Right lobe of liver (tissue), 6 donors: ENCODE results near the gene TPRA1. TPM values are rescaled to one million over a fixed set of nuclear protein-coding genes. Genes with fewer than 3 reads are reported as not detected.
A peak's percentile ranks its signal among the peaks of the same experiment; 100 is the strongest.

Source experiments
- ATAC-seq, 4 donors: fragments of 200-7000 bp; cut with Tn5 transposase; one replicate each; pipeline ENCODE4 v1.9.1; 2020; ENCODE audit warnings: mild to moderate bottlenecking in 4 of 4, moderate library complexity in 4 of 4
- DNase-seq, 3 donors: peaks; one replicate each; pipeline ENCODE4 v3.0.0-alpha.2; 2020
- H3K27ac ChIP-seq, 3 donors: fragments of 200-600 bp; one replicate each; pipeline ENCODE4 v1.8.0; 2022
- H3K27me3 ChIP-seq, 2 donors: fragments of 200-600 bp; one replicate each; pipeline ENCODE4 v1.8.0; 2022
- H3K36me3 ChIP-seq, 4 donors: fragments of 200-600 bp; sonication (generic) in 1 of 4; one replicate each; pipeline versions ENCODE4 v1.5.1 to v1.8.0; 2017 to 2022; ENCODE audit warnings: control low read depth in 1 of 4
- H3K4me1 ChIP-seq, 4 donors: fragments of 200-600 bp; sonication (generic) in 1 of 4; one replicate each; pipeline versions ENCODE4 v1.5.1 to v1.8.0; 2017 to 2022; ENCODE audit warnings: control low read depth in 1 of 4
- H3K4me3 ChIP-seq, 3 donors: fragments of 200-600 bp; one replicate each; pipeline ENCODE4 v1.8.0; 2022
- H3K9me3 ChIP-seq, 4 donors: fragments of 200-600 bp; sonication (generic) in 1 of 4; one replicate each; pipeline versions ENCODE4 v1.5.1 to v1.8.0; 2017 to 2022; ENCODE audit warnings: control low read depth in 1 of 4
- POLR2A ChIP-seq: fragments of 450-650 bp; IDR thresholded peaks from one replicate; pipeline ENCODE4 v1.6.1; 2017; ENCODE audit warnings: antibody characterized with exemption, mild to moderate bottlenecking
- WGBS: methylation state at CpG from one replicate; pipeline ENCODE4 v1.1.6; 2018; ENCODE audit warnings: low coverage, low lambda C conversion rate; ENCODE audit not compliant: insufficient coverage; ENCODE audit errors: missing lambda C conversion rate; 5-methylcytosine and 5-hydroxymethylcytosine counted together
- intact Hi-C, 2 donors: fragments of 100-400 bp; cut with DNase I; formaldehyde crosslinking; loops; one replicate each; pipeline versions ENCODE4 v1.11.2 to v1.14.1; 2022
- total RNA-seq, 6 experiments: library from RNA; depleted of rRNA in 2 of 6; stranded (reverse); fragments of >200 nt in 2 of 6; fragmentation: NEBNext Ultra II Directional in 3 of 6; extraction: Animal tissue kit (Norgen Biotek cat#: 25700) in 3 of 6; gene quantifications; one replicate each; pipeline versions ENCODE4 v1.1.0 to v1.2.4, GENCODE V29; 2016 to 2023
- TF ChIP-seq, protein P1 (sequence below), 4 donors: fragments of 200-600 bp in 3 of 4; fragments of 450-650 bp in 1 of 4; IDR thresholded peaks; one replicate each; pipeline versions ENCODE4 v1.5.1 to v1.8.0; 2016 to 2022; ENCODE audit warnings: antibody characterized with exemption in 4 of 4, mild to moderate bottlenecking in 2 of 4
- donor health status: DM: no; HTN: yes; CAD: no.
- donor health status: DM: no; HTN: no; CAD: no.
- donor health status: DM: no; HTN: no; CAD: no.
- donor health status: DM: no; HTN: yes; CAD: no.
- donor health status: DM: no; HTN: yes; CAD: no.

Gene TPRA1
- total RNA-seq, 6 experiments from 2014 or later: 13.9 to 25.9 (median 23.3) TPM

DNA sequence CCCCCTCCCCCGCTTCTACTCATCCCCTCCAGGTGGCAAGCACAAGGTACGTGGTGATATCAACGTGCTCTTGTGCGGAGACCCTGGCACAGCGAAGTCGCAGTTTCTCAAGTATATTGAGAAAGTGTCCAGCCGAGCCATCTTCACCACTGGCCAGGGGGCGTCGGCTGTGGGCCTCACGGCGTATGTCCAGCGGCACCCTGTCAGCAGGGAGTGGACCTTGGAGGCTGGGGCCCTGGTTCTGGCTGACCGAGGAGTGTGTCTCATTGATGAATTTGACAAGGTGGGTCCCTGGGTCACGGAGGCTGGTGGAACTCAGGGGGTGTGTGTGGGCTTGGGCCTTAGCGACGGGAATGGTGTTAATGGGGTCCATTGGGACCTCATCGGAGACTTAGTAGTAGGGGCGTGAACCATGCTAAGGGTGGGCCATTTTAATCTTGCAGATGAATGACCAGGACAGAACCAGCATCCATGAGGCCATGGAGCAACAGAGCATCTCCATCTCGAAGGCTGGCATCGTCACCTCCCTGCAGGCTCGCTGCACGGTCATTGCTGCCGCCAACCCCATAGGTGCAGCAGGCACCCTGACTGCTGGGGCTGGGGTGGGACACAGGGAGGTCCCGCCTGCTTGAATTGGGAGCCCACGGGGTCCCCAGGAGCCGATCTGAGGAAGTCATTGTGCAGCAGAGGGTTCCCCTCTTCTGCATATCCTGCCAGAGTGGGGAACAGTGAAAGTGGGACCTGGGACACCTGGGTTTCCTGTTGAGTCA is 26.5 kb upstream of the TPRA1 start:
- H3K4me1 ChIP-seq: peaks cover 0 to 16% (median 4%) of the 10 kb centered on the region in 4 donors
- H3K36me3 ChIP-seq: no peaks in the 10 kb centered on the region
- 83% methylated on average over 8 of the region's 26 CpGs for WGBS

DNA sequence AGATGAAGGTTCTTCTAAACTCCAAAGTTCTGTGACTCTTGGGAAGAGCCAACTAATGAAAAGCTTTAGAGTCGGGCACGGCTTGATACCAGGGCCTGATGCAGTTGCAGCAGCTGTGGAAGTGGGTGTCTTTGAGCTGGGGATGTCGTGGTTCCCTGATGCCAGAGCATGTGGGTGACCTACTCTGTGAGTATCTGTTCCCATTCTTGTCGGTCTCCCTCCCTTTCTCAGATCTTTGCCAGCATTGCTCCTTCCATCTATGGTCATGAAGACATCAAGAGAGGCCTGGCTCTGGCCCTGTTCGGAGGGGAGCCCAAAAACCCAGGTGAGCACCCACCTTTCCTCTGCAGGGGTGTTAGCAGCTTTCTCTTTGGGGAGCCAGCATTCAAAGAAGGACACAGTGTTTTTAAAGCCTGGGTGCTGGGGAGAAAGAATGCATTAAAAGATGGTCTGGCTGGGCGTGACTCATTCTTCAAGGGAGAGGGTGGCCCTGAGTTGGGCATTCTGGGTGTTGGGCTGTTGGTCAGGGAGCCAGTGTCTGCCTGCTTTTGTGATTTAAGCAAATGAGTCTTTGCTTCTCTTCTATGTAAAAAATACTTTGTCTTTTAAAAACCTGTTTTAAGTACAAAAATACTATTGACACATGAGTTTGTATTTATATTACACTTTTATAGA is 25.2 kb upstream of the TPRA1 start:
- Histone ChIP-seq H3K4me1 (peaks cover 0 to 16% (median 4%) of the 10 kb centered on the region in 4 donors), H3K27me3 (no peaks in the 10 kb centered on the region), H3K27ac (no peak overlapping the region), H3K36me3 (peaks cover 0 to 5% (median 0%) of the 10 kb centered on the region in 4 donors), H3K4me3 (no peak overlapping the region), H3K9me3 (no peaks in the 10 kb centered on the region)
- WGBS: 92% methylated on average over 4 of the region's 6 CpGs
- DNase-seq: peak in 1 of 3 donors; percentile 10
- ATAC-seq: no peak
- no peak for TF ChIP-seq POLR2A
- TF ChIP-seq, protein P1, sequence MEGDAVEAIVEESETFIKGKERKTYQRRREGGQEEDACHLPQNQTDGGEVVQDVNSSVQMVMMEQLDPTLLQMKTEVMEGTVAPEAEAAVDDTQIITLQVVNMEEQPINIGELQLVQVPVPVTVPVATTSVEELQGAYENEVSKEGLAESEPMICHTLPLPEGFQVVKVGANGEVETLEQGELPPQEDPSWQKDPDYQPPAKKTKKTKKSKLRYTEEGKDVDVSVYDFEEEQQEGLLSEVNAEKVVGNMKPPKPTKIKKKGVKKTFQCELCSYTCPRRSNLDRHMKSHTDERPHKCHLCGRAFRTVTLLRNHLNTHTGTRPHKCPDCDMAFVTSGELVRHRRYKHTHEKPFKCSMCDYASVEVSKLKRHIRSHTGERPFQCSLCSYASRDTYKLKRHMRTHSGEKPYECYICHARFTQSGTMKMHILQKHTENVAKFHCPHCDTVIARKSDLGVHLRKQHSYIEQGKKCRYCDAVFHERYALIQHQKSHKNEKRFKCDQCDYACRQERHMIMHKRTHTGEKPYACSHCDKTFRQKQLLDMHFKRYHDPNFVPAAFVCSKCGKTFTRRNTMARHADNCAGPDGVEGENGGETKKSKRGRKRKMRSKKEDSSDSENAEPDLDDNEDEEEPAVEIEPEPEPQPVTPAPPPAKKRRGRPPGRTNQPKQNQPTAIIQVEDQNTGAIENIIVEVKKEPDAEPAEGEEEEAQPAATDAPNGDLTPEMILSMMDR (IDR thresholded peaks at IDR 0.05): no peak
- intact Hi-C loops: no loop called here

More for the DNA sequence above, 26.5 kb upstream of the TPRA1 start:
- no peak for ATAC-seq
- H3K4me3 ChIP-seq: no peak overlapping the region
- H3K27me3 ChIP-seq: no peaks in the 10 kb centered on the region
- intact Hi-C loops: no loop called here
- DNase-seq: peak in 1 of 3 donors; percentile 42
- H3K27ac ChIP-seq: no peak overlapping the region
- H3K9me3 ChIP-seq: no peaks in the 10 kb centered on the region
- TF ChIP-seq, protein P1 (IDR thresholded peaks at IDR 0.05): no peak
- TF ChIP-seq POLR2A: no peak

DNA sequence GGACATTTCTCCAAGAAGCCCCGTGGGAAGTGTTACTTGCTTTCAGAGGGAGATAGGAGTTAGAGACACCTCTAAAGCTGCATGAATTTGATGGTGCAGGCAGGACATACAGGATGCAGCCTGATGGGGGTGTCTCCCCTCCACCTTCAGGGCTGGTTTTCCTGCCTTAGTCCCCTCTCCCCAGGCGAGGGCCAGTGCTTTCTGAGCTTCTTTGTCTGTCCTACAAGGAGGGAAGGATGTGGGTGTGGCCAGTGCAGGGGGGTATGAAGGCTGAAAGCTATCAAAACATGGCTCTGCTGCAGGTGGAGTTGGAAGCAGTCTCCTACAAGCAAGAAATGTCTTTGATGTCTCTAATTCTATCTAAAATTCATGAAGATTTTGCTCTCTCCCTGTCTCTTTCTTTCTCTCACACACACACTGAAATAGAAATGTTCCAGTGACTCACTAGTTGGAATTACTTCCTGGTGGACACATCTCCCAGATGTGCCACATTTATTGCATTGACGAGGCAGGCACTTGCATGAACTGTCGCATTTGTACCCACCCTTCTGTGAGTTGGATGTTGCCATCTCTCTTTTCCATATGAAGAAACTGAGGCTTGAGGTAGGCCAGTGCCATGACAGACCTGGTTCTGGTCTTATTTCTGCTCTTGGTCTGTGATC is 24.5 kb upstream of the TPRA1 start:
- Histone ChIP-seq H3K4me3 (no peak overlapping the region), H3K27ac (no peak overlapping the region), H3K36me3 (peaks cover 0 to 5% (median 0%) of the 10 kb centered on the region in 4 donors), H3K9me3 (no peaks in the 10 kb centered on the region), H3K27me3 (no peaks in the 10 kb centered on the region), H3K4me1 (peaks cover 0 to 16% (median 4%) of the 10 kb centered on the region in 4 donors)
- no peak for DNase-seq
- TF ChIP-seq, protein P1 (IDR thresholded peaks at IDR 0.05): no peak
- no peak for TF ChIP-seq POLR2A
- WGBS: 84% methylated on average over 4 of the region's 4 CpGs
- ATAC-seq: no peak
- intact Hi-C loops: no loop called here

DNA sequence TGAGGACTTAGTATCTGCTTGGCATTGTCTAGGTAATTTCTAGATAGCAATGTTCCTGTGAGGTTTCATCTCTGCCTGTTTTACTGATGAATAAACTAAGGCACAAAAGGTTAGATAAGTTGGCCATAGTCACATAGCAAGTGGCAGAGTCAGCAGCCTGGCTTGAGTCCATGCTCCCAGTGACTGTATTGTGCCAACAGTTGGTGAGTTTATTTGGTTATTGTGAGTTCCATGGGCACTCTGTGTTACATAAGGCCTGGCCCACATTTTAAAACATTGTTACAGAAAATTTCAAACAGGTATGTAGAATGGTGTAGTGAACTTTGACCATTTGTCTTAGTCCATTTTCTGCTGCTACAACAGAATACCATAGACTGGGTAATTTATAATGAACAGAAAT is 22.9 kb upstream of the TPRA1 start:
- ATAC-seq: peak; percentile 90 to 98 (median 96)
- TF ChIP-seq, protein P1 (IDR thresholded peaks at IDR 0.05): no peak
- TF ChIP-seq POLR2A: no peak
- peak; percentile 79 to 92 (median 86) for DNase-seq
- H3K4me1 ChIP-seq: peaks cover 0 to 16% (median 4%) of the 10 kb centered on the region in 4 donors
- peaks cover 0 to 5% (median 0%) of the 10 kb centered on the region in 4 donors for H3K36me3 ChIP-seq
- no peak overlapping the region for H3K4me3 ChIP-seq
- H3K9me3 ChIP-seq: no peaks in the 10 kb centered on the region
- H3K27me3 ChIP-seq: no peaks in the 10 kb centered on the region
- H3K27ac ChIP-seq: peak overlapping the region in 1 of 3 donors; percentile 55
- intact Hi-C loops: no loop called here
